ENCODE data around the gene UBQLN4. TPM values are rescaled to one million over a fixed set of nuclear protein-coding genes. Genes with fewer than 3 reads are reported as not detected.
A peak's percentile ranks its signal among the peaks of the same experiment; 100 is the strongest.

Gene UBQLN4
- total RNA-seq, 6 donors from 2014 or later = 22.2 to 39.8 (median 24.5) TPM

- H3K9me3 ChIP-seq = no peaks in the 10 kb centered on the region
- no peak overlapping the region for H3K27ac ChIP-seq
- TF ChIP-seq POLR2AphosphoS5 (IDR thresholded peaks at IDR 0.05) (no peak), CTCF (IDR thresholded peaks at IDR 0.05) (no peak), POLR2A (IDR thresholded peaks at IDR 0.05) (no peak), EP300 (IDR thresholded peaks at IDR 0.05) (no peak)
- no peak for DNase-seq
- no peak for ATAC-seq (ENCODE audit: low FRiP score in 2 of 2)
- peaks cover 0 to 6% (median 1%) of the 10 kb centered on the region in 4 donors for H3K36me3 ChIP-seq
- no peaks in the 10 kb centered on the region for H3K27me3 ChIP-seq
- WGBS, 2 donors = 78 to 87% methylated on average over 16 of the region's 16 CpGs
- H3K4me1 ChIP-seq = peaks cover 0 to 10% (median 0%) of the 10 kb centered on the region in 4 donors
- no peak overlapping the region for H3K4me3 ChIP-seq
Measured at GRCh38 chr1:156065871-156066270, 12.3 kb upstream of the UBQLN4 start.

- Histone ChIP-seq H3K27ac (no peak overlapping the region), H3K27me3 (no peaks in the 10 kb centered on the region), H3K4me1 (peaks cover 0 to 10% (median 0%) of the 10 kb centered on the region in 4 donors), H3K9me3 (no peaks in the 10 kb centered on the region), H3K4me3 (no peak overlapping the region), H3K36me3 (peaks cover 0 to 6% (median 1%) of the 10 kb centered on the region in 4 donors)
- no peak for TF ChIP-seq EP300 (IDR thresholded peaks at IDR 0.05)
- no peak for TF ChIP-seq POLR2A (IDR thresholded peaks at IDR 0.05)
- no peak for TF ChIP-seq POLR2AphosphoS5 (IDR thresholded peaks at IDR 0.05)
- TF ChIP-seq CTCF (IDR thresholded peaks at IDR 0.05) = no peak
- no peak for ATAC-seq (ENCODE audit: low FRiP score in 2 of 2)
- 82 to 87% methylated on average over 3 of the region's 3 CpGs for WGBS, 2 donors
- no peak for DNase-seq
Measured at GRCh38 chr1:156065212-156065611, 11.6 kb upstream of the UBQLN4 start.

- ATAC-seq (ENCODE audit: low FRiP score in 2 of 2) = no peak
- DNase-seq = no peak
- WGBS, 2 donors = 97 to 100% methylated on average over 2 of the region's 2 CpGs
Measured at GRCh38 chr1:156064615-156065014, 11.0 kb upstream of the UBQLN4 start.

GRCh38 chr1:156063997-156064285 lies 10.3 kb upstream of the UBQLN4 start:
- Histone ChIP-seq H3K27ac (no peak overlapping the region), H3K4me1 (peaks cover 0 to 10% (median 0%) of the 10 kb centered on the region in 4 donors), H3K9me3 (no peaks in the 10 kb centered on the region), H3K27me3 (no peaks in the 10 kb centered on the region), H3K36me3 (peaks cover 0 to 3% (median 0%) of the 10 kb centered on the region in 4 donors), H3K4me3 (no peak overlapping the region)
- ATAC-seq (ENCODE audit: low FRiP score in 2 of 2) = no peak
- 67 to 82% methylated on average over 2 of the region's 2 CpGs for WGBS, 2 donors
- TF ChIP-seq CTCF (IDR thresholded peaks at IDR 0.05) (no peak), POLR2A (IDR thresholded peaks at IDR 0.05) (no peak), EP300 (IDR thresholded peaks at IDR 0.05) (no peak), POLR2AphosphoS5 (IDR thresholded peaks at IDR 0.05) (no peak)
- no peak for DNase-seq

More at GRCh38 chr1:156064615-156065014, 11.0 kb upstream of the UBQLN4 start:
- no peaks in the 10 kb centered on the region for H3K27me3 ChIP-seq
- no peak for TF ChIP-seq POLR2AphosphoS5 (IDR thresholded peaks at IDR 0.05)
- no peak for TF ChIP-seq POLR2A (IDR thresholded peaks at IDR 0.05)
- no peak for TF ChIP-seq EP300 (IDR thresholded peaks at IDR 0.05)
- no peak for TF ChIP-seq CTCF (IDR thresholded peaks at IDR 0.05)
- no peaks in the 10 kb centered on the region for H3K9me3 ChIP-seq
- H3K4me3 ChIP-seq = no peak overlapping the region
- no peak overlapping the region for H3K27ac ChIP-seq
- peaks cover 0 to 10% (median 0%) of the 10 kb centered on the region in 4 donors for H3K4me1 ChIP-seq
- H3K36me3 ChIP-seq = peaks cover 0 to 3% (median under 1%) of the 10 kb centered on the region in 4 donors

- no peak for TF ChIP-seq POLR2AphosphoS5 (IDR thresholded peaks at IDR 0.05)
- no peak for TF ChIP-seq POLR2A (IDR thresholded peaks at IDR 0.05)
- TF ChIP-seq CTCF (IDR thresholded peaks at IDR 0.05) = no peak
- TF ChIP-seq EP300 (IDR thresholded peaks at IDR 0.05) = no peak
- peak overlapping the region in 3 of 4 donors; percentile 7 to 70 (median 25) for H3K27ac ChIP-seq
- ATAC-seq (ENCODE audit: low FRiP score in 2 of 2) (no peak), DNase-seq (peak in 1 of 2 donors; percentile 35)
- H3K4me3 ChIP-seq = peak overlapping the region in 3 of 4 donors; percentile 38 to 54 (median 51)
- no peaks in the 10 kb centered on the region for H3K9me3 ChIP-seq
- H3K27me3 ChIP-seq = no peaks in the 10 kb centered on the region
- peaks cover 0 to 10% (median 0%) of the 10 kb centered on the region in 4 donors for H3K4me1 ChIP-seq
- H3K36me3 ChIP-seq = peaks cover 0 to 11% (median 6%) of the 10 kb centered on the region in 4 donors
- WGBS, 2 donors = 61 to 68% methylated on average over 3 of the region's 3 CpGs
Measured at GRCh38 chr1:156062189-156062588, 8.6 kb upstream of the UBQLN4 start.
